SU-DHL-6 (cell line): ENCODE data around the gene PTRH1.

ENCODE experiments used
- H2AFZ ChIP-seq: fragments of 200-600 bp; sonication (generic); 2 replicates; pipeline ENCODE4 v1.6.1; 2014; ENCODE audit warnings: low read depth, mild to moderate bottlenecking, moderate library complexity, mixed read lengths, antibody characterized with exemption, low read length; ENCODE audit not compliant: severe bottlenecking
- H3F3A ChIP-seq: fragments of 200-600 bp; shearing (Covaris generic); 2 replicates; pipeline ENCODE4 v1.6.0; 2016; ENCODE audit warnings: antibody characterized with exemption, mild to moderate bottlenecking; ENCODE audit not compliant: insufficient read depth
- H3K27ac ChIP-seq: fragments of 200-600 bp; sonication (generic); 2 replicates; pipeline ENCODE4 v1.5.1; 2016; ENCODE audit warnings: low read depth, mild to moderate bottlenecking, low read length, moderate library complexity, mixed read lengths
- H3K27me3 ChIP-seq: fragments of 200-600 bp; sonication (generic), shearing (Covaris generic); 2 replicates; pipeline ENCODE4 v1.6.0; 2014; ENCODE audit warnings: mild to moderate bottlenecking, low read length
- H3K36me3 ChIP-seq: fragments of 200-600 bp; sonication (generic); 2 replicates; pipeline ENCODE4 v1.6.1; 2014; ENCODE audit warnings: mild to moderate bottlenecking, low read length, mixed read lengths
- H3K4me2 ChIP-seq: fragments of 300-600, 200-600 bp; shearing (Covaris generic), sonication (generic); 2 replicates; pipeline ENCODE4 v1.6.0; 2014; ENCODE audit warnings: low read length, low read depth, mild to moderate bottlenecking; ENCODE audit not compliant: poor library complexity, severe bottlenecking
- H3K4me3 ChIP-seq: fragments of 200-600 bp; sonication (generic); 2 replicates; pipeline ENCODE4 v1.5.1; 2014; ENCODE audit warnings: antibody characterized with exemption, low read length, mild to moderate bottlenecking, mixed read lengths; ENCODE audit not compliant: insufficient read depth, poor library complexity, severe bottlenecking
- H3K79me2 ChIP-seq: fragments of 200-600 bp; sonication (generic); 2 replicates; pipeline ENCODE4 v1.6.1; 2014; ENCODE audit warnings: mild to moderate bottlenecking, low read length, moderate library complexity; ENCODE audit not compliant: insufficient read depth
- H3K9ac ChIP-seq: fragments of 200-600 bp; sonication (generic); 2 replicates; pipeline ENCODE4 v1.7.0; 2014; ENCODE audit warnings: mild to moderate bottlenecking, low read length
- H3K9me2 ChIP-seq: fragments of 200-600 bp; sonication (generic); replicated peaks from 2 replicates; pipeline ENCODE4 v1.6.1; 2014; ENCODE audit warnings: low read length; ENCODE audit not compliant: insufficient read depth
- H3K9me3 ChIP-seq: fragments of 200-600 bp; sonication (generic); 2 replicates; pipeline ENCODE4 v1.6.1; 2014; ENCODE audit warnings: low read length, mixed read lengths; ENCODE audit not compliant: insufficient read depth
- H4K20me1 ChIP-seq: fragments of 200-600 bp; sonication (generic); 2 replicates; pipeline ENCODE4 v1.6.1; 2014; ENCODE audit warnings: low read depth, mild to moderate bottlenecking, antibody characterized with exemption, low read length, moderate library complexity, mixed read lengths
- CTCF ChIP-seq: fragments of 200-600 bp; sonication (generic); IDR thresholded peaks from one replicate; pipeline ENCODE4 v1.5.1; 2017; ENCODE audit warnings: antibody characterized with exemption, mild to moderate bottlenecking, low read length, moderate library complexity; ENCODE audit not compliant: insufficient read depth, poor library complexity, severe bottlenecking
- EZH2phosphoT487 ChIP-seq: fragments of 200-600 bp; sonication (generic), shearing (Covaris generic); conservative IDR thresholded peaks from 2 replicates; pipeline ENCODE4 v1.6.1; 2018; ENCODE audit warnings: mild to moderate bottlenecking, antibody characterized with exemption, low read length, moderate library complexity, mixed read lengths

Gene PTRH1

GRCh38 chr9:127742435-127743088, 27.1 kb upstream of the PTRH1 start:
- Histone ChIP-seq H4K20me1 (no peaks in the 10 kb centered on the region), H2AFZ (no peak overlapping the region), H3K9me2 (no peaks in the 10 kb centered on the region), H3K9me3 (no peaks in the 10 kb centered on the region), H3F3A (no peaks in the 10 kb centered on the region), H3K4me3 (no peak overlapping the region), H3K27me3 (no peaks in the 10 kb centered on the region), H3K36me3 (no peaks in the 10 kb centered on the region), H3K4me2 (no peak overlapping the region), H3K27ac (no peak overlapping the region), H3K9ac (no peak overlapping the region), H3K79me2 (no peaks in the 10 kb centered on the region)
- TF ChIP-seq EZH2phosphoT487 (no peak), CTCF (no peak)

GRCh38 chr9:127741831-127742434, 26.5 kb upstream of the PTRH1 start:
- Histone ChIP-seq H3K79me2 (no peaks in the 10 kb centered on the region), H3F3A (no peaks in the 10 kb centered on the region), H3K36me3 (no peaks in the 10 kb centered on the region), H3K27ac (no peak overlapping the region), H3K4me3 (no peak overlapping the region), H3K9me3 (no peaks in the 10 kb centered on the region), H3K9me2 (no peaks in the 10 kb centered on the region), H4K20me1 (no peaks in the 10 kb centered on the region), H3K4me2 (no peak overlapping the region), H3K27me3 (no peaks in the 10 kb centered on the region), H2AFZ (no peak overlapping the region), H3K9ac (no peak overlapping the region)
- TF ChIP-seq EZH2phosphoT487 (no peak), CTCF (no peak)

- TF ChIP-seq EZH2phosphoT487 (no peak), CTCF (no peak)
- Histone ChIP-seq H3K4me2 (no peak overlapping the region), H2AFZ (no peak overlapping the region), H3K4me3 (no peak overlapping the region), H3K36me3 (no peaks in the 10 kb centered on the region), H4K20me1 (no peaks in the 10 kb centered on the region), H3K9ac (no peak overlapping the region), H3F3A (no peaks in the 10 kb centered on the region), H3K9me3 (no peaks in the 10 kb centered on the region), H3K27me3 (no peaks in the 10 kb centered on the region), H3K79me2 (no peaks in the 10 kb centered on the region), H3K27ac (no peak overlapping the region), H3K9me2 (no peaks in the 10 kb centered on the region)
These were observed 24.3 kb upstream of the PTRH1 start for GRCh38 chr9:127739614-127740330.
